ENCODE results near the gene RPUSD1.

- TF ChIP-seq POLR2A (IDR thresholded peaks at IDR 0.05) (no peak), CTCF (IDR thresholded peaks at IDR 0.05) (no peak)
These were observed 34.2 kb upstream of the RPUSD1 start for GRCh38 chr16:822174-822908.

Measured in Peyer's patch (tissue), 4 donors.